ENCODE data around the gene GPC6.

The GPC6 gene

DNA sequence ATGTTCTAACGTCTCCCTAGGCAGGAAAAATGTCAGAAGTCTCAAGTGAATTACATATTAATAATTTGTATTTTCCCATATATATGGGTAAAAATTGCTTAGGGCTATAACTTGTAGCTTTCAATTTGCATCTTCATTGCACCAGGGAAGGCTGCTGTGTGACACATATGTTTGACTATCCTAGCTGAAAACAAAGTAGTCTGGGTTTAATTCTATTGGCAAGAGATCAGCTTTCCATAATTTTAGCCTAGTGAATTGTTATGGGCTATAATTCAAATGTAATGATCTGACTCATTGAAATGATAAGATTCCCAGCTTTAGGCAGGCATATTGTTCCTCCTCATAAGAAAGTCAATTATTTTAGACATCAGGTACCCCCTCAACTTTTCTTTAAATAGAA lies 699.8 kb downstream of the GPC6 start:
- DNase-seq (ENCODE audit: low spot score), result no peak

GRCh38 chr13:93927431-93927830 lies 700.8 kb downstream of the GPC6 start:
- no peak for DNase-seq (ENCODE audit: low spot score)

DNA sequence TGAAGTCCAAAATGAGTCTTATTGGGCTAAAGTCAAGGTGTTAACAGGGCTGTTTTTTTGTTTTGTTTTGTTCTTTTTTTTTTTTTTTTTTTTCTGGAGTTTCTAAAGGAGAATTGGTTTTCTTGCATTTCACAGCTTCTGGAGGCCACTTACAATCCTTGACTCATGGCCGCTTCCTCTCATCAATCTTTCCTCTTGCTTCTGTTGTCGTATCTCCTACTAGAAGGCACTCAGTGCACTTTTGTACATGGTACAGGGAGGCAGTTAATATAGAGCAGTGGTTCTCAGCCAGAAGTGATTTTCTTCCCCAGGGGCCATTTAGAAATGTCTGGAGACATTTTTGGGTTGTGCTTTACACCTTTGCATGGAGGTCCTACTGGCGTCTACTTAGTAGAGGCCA lies 706.3 kb downstream of the GPC6 start:
- DNase-seq (ENCODE audit: low spot score), result no peak

GRCh38 chr13:93936901-93937300 lies 710.3 kb downstream of the GPC6 start:
- no peak for DNase-seq (ENCODE audit: low spot score)

DNA sequence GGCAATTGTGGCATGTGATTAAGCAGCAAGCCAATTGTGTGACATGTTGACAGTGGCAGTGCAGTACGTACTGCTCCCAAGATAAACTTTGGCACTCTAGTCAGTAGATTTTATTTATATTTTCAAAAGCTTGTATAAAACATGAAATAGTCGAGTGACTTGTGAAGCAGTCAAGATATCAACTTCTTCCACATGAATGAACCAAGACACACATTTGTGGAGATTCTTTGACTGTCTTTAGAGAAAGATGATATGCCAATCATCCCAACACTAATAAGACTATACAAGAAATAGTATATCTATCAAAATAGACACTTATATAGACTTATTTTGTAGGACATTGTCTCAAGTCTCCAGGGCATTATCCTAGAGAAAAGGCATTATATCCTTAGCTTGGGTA lies 714.8 kb downstream of the GPC6 start:
- no peak for DNase-seq (ENCODE audit: low spot score)

- no peak for DNase-seq (ENCODE audit: low spot score)
These were observed 715.4 kb downstream of the GPC6 start for GRCh38 chr13:93942016-93942415.

GRCh38 chr13:93945621-93946020 lies 719.0 kb downstream of the GPC6 start:
- DNase-seq (ENCODE audit: low spot score), result no peak

DNA sequence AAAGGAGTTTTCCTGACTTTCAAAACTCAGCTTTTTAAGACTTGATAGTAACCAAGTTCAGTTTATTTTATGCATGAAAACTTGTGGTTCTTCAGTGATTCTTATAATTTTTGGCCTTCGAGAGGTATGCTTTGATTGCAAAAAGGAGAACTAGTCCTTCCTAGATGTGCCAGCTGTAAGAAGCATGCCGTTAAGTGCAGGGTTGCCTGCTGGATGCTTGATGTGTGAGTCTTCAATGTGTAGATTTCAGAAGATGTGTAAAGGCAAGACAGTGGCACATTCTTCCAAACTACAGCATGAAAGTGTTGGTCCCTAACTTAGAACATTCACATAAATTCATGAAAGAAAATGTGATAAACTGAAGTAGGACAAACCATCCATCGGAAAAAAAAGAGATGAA lies 720.4 kb downstream of the GPC6 start:
- DNase-seq (ENCODE audit: low spot score), result no peak

DNA sequence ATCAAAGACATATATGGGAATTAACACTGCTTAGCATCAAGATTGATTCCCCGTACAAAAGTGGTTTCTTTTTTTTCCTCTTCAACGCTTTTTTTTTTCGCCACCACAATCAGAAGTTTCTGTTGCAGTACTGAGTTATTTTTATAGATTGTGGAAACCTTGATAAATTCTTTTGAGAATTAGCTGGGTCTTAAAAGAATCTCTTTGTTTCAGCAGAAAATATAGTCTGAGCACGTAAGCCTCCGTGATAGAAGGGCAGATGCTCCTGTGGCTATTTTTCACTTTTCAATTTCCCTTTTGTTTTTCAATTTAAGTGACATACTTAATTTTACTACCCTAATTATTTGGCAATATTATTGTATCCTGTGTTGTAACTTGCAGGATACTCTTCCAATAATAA lies 721.0 kb downstream of the GPC6 start:
- no peak for DNase-seq (ENCODE audit: low spot score)

- DNase-seq (ENCODE audit: low spot score), result no peak
These were observed 721.7 kb downstream of the GPC6 start for GRCh38 chr13:93948162-93948922.

DNA sequence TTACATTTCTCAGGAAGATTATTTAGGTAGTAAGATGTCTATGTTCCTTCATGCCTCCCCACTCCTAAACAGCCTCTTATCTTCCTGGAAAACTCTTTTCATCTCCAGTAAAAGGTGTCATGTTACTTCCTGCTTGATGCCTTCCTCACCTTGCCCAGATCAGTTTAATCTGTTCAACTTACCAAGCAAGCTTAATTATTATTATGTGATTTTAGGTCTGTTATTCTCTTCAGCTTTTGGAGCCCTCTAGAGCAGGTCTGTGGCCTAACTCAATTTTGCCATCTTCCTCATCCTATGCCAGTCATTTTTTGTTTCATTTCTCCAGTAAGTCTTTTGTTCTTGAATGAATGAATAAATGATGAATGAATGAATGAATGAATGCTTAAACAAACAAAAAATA lies 724.5 kb downstream of the GPC6 start:
- DNase-seq (ENCODE audit: low spot score), result no peak

DNA sequence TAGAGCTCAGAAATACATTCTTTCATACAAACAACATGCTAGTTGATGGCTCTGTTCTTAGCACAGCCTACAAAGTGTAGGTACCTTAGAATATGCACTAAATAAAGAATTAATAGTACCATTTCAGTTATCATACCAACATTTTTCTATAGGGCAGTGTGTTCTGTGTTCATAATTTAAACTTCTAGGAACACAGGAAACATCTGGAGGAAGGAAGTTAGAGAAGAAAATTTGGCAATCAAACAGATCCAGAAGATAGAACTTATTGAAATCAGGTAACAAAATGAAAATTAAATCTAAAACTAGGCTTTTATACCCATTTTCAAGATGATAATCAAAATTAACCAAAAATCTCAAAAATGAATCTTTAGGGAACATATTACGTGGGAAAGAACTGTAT lies 725.3 kb downstream of the GPC6 start:
- no peak for DNase-seq (ENCODE audit: low spot score)

DNA sequence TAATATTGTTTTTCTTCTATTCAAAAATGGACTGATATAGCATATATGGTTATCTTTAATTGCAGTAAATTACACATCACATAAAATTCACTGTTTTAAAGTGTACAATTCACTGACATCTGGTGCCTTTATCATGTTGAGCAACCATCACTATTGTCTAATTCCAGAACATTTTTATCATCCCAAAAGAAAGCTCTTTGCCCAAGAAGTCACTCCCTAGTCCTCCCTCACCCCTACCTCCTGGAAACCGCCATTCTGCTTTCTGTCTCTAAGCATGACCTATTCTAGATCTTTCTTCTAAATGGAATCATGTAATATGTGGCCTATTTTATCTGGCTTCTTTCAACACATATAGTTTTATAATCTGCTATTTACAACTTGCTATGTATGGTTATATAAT lies 727.2 kb downstream of the GPC6 start:
- DNase-seq (ENCODE audit: low spot score), result no peak

GRCh38 chr13:93955904-93956303 lies 729.3 kb downstream of the GPC6 start:
- no peak for DNase-seq (ENCODE audit: low spot score)

GRCh38 chr13:93956426-93956825 lies 729.8 kb downstream of the GPC6 start:
- no peak for DNase-seq (ENCODE audit: low spot score)

GRCh38 chr13:93957371-93957770 lies 730.8 kb downstream of the GPC6 start:
- DNase-seq (ENCODE audit: low spot score), result no peak

- DNase-seq (ENCODE audit: low spot score), result no peak
These were observed 733.4 kb downstream of the GPC6 start for GRCh38 chr13:93959796-93960533.

DNA sequence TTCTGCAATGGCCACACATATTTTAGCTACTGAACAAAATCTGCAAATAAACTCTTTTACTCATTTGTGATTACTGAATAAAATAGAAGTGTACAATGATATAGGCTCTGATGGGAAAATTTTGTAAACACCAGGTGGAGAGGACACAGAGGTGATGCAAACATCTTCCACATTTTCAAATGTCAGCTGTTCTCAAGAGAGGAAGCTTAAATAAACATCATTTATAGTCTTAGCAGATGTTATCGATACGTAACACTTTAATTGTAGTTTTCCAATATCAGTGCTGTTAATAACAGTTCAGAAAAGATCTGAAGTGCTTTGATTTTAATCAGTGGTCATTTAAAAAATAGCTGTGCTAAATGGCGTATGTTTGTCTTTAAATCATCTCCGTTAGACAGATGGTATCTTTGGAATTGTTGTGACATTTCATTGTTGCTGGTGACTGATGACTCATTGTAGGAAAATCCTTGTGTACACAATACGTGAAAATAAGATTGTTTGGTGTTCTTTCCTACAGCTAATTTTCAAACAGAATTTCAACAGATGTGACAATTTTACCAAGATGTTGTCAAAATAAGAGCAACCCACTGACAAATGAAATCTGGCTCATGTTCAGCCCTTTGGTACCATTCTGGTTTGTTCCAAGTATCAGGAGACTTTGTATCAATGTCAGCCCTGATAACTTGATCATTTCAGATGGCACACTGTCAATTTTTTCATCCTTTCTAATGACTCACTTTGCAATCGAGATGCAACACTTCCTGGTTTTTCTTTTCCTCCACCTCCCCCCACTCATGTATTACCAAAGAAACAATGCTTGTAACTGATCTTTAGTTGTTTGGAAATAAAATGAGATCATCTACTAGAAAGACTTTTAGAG lies 736.9 kb downstream of the GPC6 start:
- no peak for DNase-seq (ENCODE audit: low spot score)

GRCh38 chr13:93964146-93964512 lies 737.5 kb downstream of the GPC6 start:
- no peak for DNase-seq (ENCODE audit: low spot score)

GRCh38 chr13:93965587-93965986 lies 739.0 kb downstream of the GPC6 start:
- no peak for DNase-seq (ENCODE audit: low spot score)

- no peak for DNase-seq (ENCODE audit: low spot score)
These were observed 739.8 kb downstream of the GPC6 start for GRCh38 chr13:93966267-93966936.

DNA sequence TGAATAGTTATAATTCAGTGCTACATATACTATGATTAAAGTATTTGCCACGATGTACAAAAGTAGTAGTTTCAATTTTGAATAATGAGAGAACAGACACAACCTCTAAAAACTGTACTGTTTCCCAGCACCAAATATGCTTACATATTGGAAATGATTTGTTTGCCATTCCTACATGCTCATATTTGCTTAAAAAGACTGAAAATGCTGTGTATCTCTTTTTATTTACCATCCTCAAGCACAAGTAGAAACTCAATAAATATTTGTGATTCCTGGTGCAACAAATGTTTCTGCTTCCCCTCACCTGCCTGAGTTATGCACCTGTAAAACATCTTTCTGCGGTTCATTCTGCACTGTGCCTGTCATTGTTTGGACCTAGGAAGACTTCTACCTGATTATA lies 740.7 kb downstream of the GPC6 start:
- no peak for DNase-seq (ENCODE audit: low spot score)

All from activated CD4-positive, alpha-beta T cell treated with anti-CD3 and anti-CD28 coated beads, Interleukin-2, Interleukin-4, amounts not matched to agents 100 ng/mL and 50 ng/mL, durations not matched to agents 16 hours and 8 hours (primary cell).